Activated CD4-positive, alpha-beta memory T cell treated with anti-CD3 and anti-CD28 coated beads, Interleukin-2, amount 10 ng/mL, durations not matched to agents 7 days and 5 days (primary cell): ENCODE measurements around the gene GLT8D2. TPM values are rescaled to one million over a fixed set of nuclear protein-coding genes. Genes with fewer than 3 reads are reported as not detected.

Source experiments
- CTCF ChIA-PET: fragments of 350-600 bp; sonication (Branson Sonifier 250); formaldehyde crosslinking; loops from one replicate; lab custom pipeline; 2021; ENCODE audit warnings: antibody characterized with exemption, inconsistent platforms; lab: Charles Lee
- POLR2A ChIA-PET: fragments of 350-600 bp; sonication (Branson Sonifier 250); formaldehyde crosslinking; loops from one replicate; lab custom pipeline; 2021; ENCODE audit warnings: antibody characterized with exemption; lab: Charles Lee
- DNase-seq: peaks from one replicate; pipeline ENCODE4 v3.0.0-alpha.2; 2020
- H3K27ac Mint-ChIP-seq: one replicate; pipeline ENCODE4 v1.8.0; 2021; ENCODE audit warnings: mild to moderate bottlenecking, mixed read lengths
- H3K27me3 Mint-ChIP-seq: one replicate; pipeline ENCODE4 v1.8.0; 2021; ENCODE audit warnings: mixed read lengths
- H3K36me3 Mint-ChIP-seq: one replicate; pipeline ENCODE4 v1.8.0; 2021; ENCODE audit warnings: low read depth, mixed read lengths
- H3K4me1 Mint-ChIP-seq: one replicate; pipeline ENCODE4 v1.8.0; 2021; ENCODE audit warnings: mixed read lengths
- H3K4me3 Mint-ChIP-seq: one replicate; pipeline ENCODE4 v1.8.0; 2021; ENCODE audit warnings: mild to moderate bottlenecking, mixed read lengths
- H3K9me3 Mint-ChIP-seq: one replicate; pipeline ENCODE4 v1.8.0; 2021; ENCODE audit warnings: mixed read lengths
- total RNA-seq, 2 experiments: library from RNA; stranded (reverse); gene quantifications; one replicate each; pipeline ENCODE4 v1.2.3, GENCODE V29; 2021

The GLT8D2 gene
- total RNA-seq, 2 experiments from 2014 or later, result not detected

DNA sequence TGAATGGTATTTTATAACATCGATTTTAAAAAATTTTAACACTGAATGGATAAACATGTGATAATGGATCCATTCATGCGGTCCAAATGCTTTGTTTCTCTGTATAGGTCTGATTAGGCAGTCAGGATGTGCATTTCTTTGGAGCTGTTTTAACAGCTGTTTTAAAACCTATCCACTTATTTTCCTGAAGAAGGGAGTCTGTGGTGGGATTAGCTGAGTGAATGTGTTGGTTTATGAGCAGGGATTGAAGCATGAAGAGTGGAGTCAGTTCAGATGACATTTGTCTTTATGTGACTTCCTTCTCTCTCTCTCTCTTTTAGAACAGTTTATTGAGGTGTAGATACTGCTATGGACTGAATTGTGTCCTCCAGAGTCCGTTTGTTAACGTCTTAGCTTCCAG, 37.7 kb downstream of the GLT8D2 start:
- H3K9me3 Mint-ChIP-seq, result no peaks in the 10 kb centered on the region
- H3K27me3 Mint-ChIP-seq, result peaks cover 6% of the 10 kb centered on the region
- no peak for DNase-seq
- ChIA-PET POLR2A (no interaction called here), CTCF (no interaction called here)
- no peaks in the 10 kb centered on the region for H3K4me1 Mint-ChIP-seq
- H3K27ac Mint-ChIP-seq, result no peak overlapping the region
- no peak overlapping the region for H3K4me3 Mint-ChIP-seq
- H3K36me3 Mint-ChIP-seq, result no peaks in the 10 kb centered on the region

DNA sequence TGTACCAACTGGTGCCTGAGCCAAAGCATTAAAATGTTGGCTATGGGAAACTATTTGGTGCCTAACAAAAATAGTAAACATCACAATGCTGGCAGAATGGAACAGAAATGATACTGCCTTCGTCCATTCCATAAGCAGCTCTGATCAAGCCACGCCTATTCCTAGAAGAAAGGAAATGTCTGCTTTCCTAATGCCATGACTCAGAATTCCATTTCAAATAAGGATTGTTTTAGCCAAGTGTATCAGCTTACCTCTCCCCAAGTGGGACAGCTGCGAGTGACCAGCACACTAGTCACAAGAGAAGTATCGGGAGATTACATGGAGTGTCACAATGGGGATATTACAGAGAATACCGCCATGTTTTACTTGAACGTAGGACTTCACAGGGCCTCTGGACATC, 38.7 kb downstream of the GLT8D2 start:
- no peaks in the 10 kb centered on the region for H3K4me1 Mint-ChIP-seq
- no peaks in the 10 kb centered on the region for H3K36me3 Mint-ChIP-seq
- H3K27me3 Mint-ChIP-seq, result peaks cover 13% of the 10 kb centered on the region
- no peak overlapping the region for H3K27ac Mint-ChIP-seq
- H3K9me3 Mint-ChIP-seq, result no peaks in the 10 kb centered on the region
- no peak for DNase-seq
- POLR2A ChIA-PET, result no interaction called here
- CTCF ChIA-PET, result no interaction called here
- no peak overlapping the region for H3K4me3 Mint-ChIP-seq

DNA sequence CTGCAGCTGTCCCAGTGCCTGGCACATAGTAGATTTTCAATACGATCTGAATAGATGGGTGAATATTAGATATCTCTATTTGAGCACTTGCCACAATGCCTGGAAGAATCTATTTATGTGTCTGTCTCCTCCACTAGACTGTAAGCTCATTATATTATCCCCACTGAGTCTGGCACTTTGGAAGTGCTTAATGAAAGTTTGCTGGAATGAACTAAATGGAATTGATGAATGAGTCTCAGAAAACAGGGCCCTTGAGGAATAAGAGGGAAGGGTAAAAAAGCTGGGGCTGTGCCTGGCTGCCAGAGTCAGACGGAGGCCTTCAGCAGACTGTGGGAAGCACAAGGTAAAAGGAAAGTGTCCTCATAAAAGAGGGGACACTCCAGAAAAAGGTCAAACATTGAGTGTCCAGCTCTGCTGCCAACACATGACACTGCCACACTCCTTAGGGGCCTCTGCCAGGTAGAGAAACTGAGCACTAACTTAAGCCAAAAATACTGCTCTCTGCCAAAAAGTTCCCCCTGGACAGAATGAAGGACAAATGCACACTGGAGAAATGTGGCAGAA, 39.3 kb downstream of the GLT8D2 start:
- Mint-ChIP-seq H3K4me1 (no peaks in the 10 kb centered on the region), H3K27me3 (peaks cover 14% of the 10 kb centered on the region), H3K36me3 (no peaks in the 10 kb centered on the region), H3K27ac (no peak overlapping the region), H3K9me3 (no peaks in the 10 kb centered on the region), H3K4me3 (no peak overlapping the region)
- ChIA-PET CTCF (no interaction called here), POLR2A (no interaction called here)
- DNase-seq, result no peak

DNA sequence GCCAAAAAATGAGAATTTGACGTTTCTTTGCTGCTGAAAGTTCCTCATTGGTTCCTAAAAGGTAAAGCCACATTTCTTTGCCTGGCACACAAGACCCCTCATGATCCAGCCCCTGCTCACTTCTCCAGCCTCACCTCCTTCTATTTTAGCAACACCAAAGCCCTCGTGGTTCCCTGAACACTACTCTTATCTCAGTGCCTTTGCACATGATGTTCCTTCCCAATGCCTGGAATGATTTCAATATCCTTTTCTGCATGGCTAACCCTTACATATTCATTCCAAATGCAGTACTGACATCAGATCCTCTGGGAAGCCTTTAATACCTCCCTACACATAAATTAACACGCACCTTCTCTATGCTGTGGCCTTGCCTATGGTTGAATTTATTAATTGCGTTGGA, 39.9 kb downstream of the GLT8D2 start:
- no peaks in the 10 kb centered on the region for H3K36me3 Mint-ChIP-seq
- H3K27ac Mint-ChIP-seq, result no peak overlapping the region
- no peaks in the 10 kb centered on the region for H3K9me3 Mint-ChIP-seq
- H3K4me3 Mint-ChIP-seq, result no peak overlapping the region
- ChIA-PET POLR2A (no interaction called here), CTCF (no interaction called here)
- H3K4me1 Mint-ChIP-seq, result no peaks in the 10 kb centered on the region
- no peak for DNase-seq
- peaks cover 20% of the 10 kb centered on the region for H3K27me3 Mint-ChIP-seq

DNA sequence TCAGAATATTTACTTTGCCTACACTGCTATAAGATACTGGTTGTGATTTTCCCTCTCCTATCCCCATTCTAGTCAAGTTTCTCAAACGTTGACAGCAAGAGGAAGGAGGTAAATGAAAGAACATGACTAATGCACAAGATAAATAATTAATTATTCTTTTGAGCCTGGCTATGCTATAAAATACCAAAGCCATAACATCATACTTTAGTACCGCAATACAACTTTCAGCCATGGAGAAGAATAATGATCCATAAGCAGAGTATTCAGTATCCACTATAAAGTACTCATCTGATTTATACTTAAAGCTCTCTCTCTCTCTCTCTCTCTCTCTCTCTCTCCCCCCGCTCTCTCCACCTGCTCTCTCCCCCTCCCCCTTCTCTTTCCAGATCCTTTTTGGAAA, 43.1 kb downstream of the GLT8D2 start:
- Mint-ChIP-seq H3K36me3 (no peaks in the 10 kb centered on the region), H3K27me3 (peaks cover 36% of the 10 kb centered on the region), H3K4me1 (no peaks in the 10 kb centered on the region), H3K9me3 (no peaks in the 10 kb centered on the region), H3K4me3 (no peak overlapping the region), H3K27ac (no peak overlapping the region)
- ChIA-PET POLR2A (interaction anchor here (0.6 kb wide), 1 partner anchor 85 kb away, joined by 3 read pairs; no protein-coding TSS in a partner anchor), CTCF (no interaction called here)
- DNase-seq, result no peak

DNA sequence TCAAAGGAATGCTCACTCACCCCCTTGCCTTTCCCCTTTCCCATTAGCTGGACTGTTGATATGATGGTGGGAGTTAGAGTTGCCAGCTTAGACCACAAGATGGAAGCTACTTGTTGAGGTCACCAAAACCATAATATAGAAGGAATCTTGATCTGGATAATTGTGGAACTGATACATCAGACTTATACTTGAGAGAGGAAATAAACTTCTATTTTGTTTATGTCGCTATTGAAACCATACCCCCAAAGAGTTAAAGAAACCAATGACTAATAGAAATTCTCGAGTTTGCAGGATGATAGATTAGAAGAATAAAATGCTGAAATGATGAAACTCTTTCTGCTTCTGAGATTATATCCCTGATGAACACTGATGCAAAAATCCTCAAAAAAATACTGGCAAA, 46.4 kb downstream of the GLT8D2 start:
- ChIA-PET CTCF (no interaction called here), POLR2A (no interaction called here)
- no peak for DNase-seq
- Mint-ChIP-seq H3K36me3 (no peaks in the 10 kb centered on the region), H3K27me3 (peaks cover 51% of the 10 kb centered on the region), H3K4me3 (no peak overlapping the region), H3K27ac (no peak overlapping the region), H3K4me1 (no peaks in the 10 kb centered on the region), H3K9me3 (no peaks in the 10 kb centered on the region)

DNA sequence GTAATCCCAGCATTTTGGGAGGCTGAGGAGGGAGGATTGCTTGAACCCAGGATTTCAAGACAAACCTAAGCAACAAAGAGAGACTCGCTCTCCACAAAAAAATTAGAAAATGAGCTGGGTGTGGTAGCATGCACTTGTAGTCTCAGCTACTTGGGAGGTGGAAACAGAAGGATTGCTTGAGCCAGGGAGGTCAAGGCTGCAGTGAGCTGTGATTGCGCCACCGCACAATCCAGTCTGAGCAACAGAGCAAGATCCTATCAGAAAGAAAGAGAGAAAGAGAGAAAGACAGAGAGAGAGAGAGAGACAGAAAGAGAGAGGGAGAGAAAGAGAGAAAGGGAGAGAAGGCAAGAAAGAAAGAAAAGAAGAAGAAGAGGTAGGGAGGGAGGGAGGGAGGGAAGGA, 47.3 kb downstream of the GLT8D2 start:
- Mint-ChIP-seq H3K4me1 (no peaks in the 10 kb centered on the region), H3K27ac (no peak overlapping the region), H3K36me3 (no peaks in the 10 kb centered on the region), H3K9me3 (no peaks in the 10 kb centered on the region), H3K27me3 (peaks cover 51% of the 10 kb centered on the region), H3K4me3 (no peak overlapping the region)
- no peak for DNase-seq
- ChIA-PET POLR2A (no interaction called here), CTCF (no interaction called here)

DNA sequence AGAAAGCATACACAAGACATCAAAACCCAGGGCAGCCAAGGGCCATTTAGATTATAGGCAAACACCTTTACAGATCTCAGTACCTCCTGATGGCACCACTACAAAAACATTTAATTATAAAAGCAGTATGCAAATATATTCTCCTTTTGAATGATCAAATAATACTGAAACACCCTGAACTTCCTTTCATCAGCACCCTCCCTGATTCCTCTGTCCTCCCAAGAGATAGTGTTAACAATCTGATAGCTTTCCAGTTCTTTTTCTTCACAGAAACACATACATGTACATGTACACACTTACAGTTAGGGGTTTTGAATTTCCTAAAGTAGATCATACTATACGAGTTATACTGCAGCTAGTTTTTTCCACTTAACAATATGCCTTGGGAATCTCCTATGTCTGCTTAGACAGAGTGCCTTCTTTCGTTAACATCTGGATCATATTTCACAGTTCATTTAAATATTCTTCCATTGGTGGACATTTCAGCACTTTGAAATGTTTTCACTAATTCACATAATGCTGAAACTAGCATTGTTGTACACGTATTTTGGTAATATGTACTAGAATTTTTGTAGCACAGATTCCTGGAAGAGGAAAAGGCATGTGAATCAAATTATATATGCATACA, 49.1 kb downstream of the GLT8D2 start:
- Mint-ChIP-seq H3K27me3 (peaks cover 45% of the 10 kb centered on the region), H3K4me3 (no peak overlapping the region)
- CTCF ChIA-PET, result no interaction called here

DNA sequence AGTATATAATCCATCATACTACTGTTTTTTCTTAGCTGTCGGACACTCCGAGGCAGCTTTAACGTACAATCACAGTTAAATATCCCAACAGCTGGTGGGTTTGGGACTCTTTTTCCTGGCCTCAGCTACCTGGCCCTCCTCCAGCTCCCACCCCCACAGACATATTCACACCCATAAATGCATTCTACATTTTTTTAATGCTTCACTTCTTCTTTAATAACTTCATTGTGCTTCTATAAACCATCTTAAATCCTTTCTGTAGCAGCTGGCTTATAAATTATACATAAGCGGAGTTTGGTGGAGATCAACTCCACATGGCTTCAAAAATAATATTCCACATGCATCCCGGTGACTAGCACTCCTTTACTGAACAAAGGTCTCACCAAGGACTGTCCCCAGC, 51.0 kb downstream of the GLT8D2 start:
- no peak overlapping the region for H3K4me3 Mint-ChIP-seq
- no peak for DNase-seq
- no peaks in the 10 kb centered on the region for H3K9me3 Mint-ChIP-seq
- H3K4me1 Mint-ChIP-seq, result no peaks in the 10 kb centered on the region
- no peaks in the 10 kb centered on the region for H3K36me3 Mint-ChIP-seq
- POLR2A ChIA-PET, result no interaction called here
- H3K27me3 Mint-ChIP-seq, result peaks cover 43% of the 10 kb centered on the region
- CTCF ChIA-PET, result no interaction called here
- H3K27ac Mint-ChIP-seq, result no peak overlapping the region

More for the DNA sequence above, 49.1 kb downstream of the GLT8D2 start:
- POLR2A ChIA-PET, result no interaction called here
- Mint-ChIP-seq H3K4me1 (no peaks in the 10 kb centered on the region), H3K9me3 (no peaks in the 10 kb centered on the region), H3K36me3 (no peaks in the 10 kb centered on the region), H3K27ac (no peak overlapping the region)
- DNase-seq, result no peak

DNA sequence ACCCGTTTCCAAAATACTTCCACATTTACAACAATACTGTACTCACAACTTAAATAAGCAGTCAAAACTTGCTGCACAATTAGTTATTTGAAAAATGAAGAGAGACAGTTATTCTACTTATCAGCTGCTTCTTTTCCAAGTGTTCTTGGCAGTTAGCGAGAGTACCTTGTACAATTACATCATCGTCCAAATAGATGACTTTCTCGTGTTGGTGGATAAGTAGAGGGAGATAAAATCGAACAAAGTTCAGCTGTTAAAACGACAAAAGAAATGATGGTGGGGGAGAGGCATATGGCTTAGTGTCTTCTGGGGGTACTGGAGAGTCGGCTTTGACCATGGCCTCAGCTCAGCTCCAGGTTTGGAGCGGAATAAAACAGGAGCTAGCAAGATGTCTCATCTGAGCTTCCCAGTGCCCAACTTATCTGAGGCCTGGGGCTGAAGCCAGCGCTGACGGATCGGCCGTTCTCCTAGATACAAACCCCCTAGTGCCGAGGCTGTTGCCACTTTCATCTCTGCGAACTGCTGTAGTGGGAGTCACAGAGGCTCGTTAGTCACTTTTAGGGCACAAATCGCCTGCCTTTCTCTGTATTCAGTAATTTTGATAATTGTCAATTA, 52.6 kb downstream of the GLT8D2 start:
- no peak overlapping the region for H3K4me3 Mint-ChIP-seq
- ChIA-PET CTCF (interaction anchor here (1.1 kb wide), 1 partner anchor 112 kb away, joined by 3 read pairs; no protein-coding TSS in a partner anchor), POLR2A (no interaction called here)
- DNase-seq, result no peak
- H3K4me1 Mint-ChIP-seq, result no peaks in the 10 kb centered on the region
- H3K27me3 Mint-ChIP-seq, result peaks cover 33% of the 10 kb centered on the region
- H3K36me3 Mint-ChIP-seq, result no peaks in the 10 kb centered on the region
- no peaks in the 10 kb centered on the region for H3K9me3 Mint-ChIP-seq
- H3K27ac Mint-ChIP-seq, result no peak overlapping the region

DNA sequence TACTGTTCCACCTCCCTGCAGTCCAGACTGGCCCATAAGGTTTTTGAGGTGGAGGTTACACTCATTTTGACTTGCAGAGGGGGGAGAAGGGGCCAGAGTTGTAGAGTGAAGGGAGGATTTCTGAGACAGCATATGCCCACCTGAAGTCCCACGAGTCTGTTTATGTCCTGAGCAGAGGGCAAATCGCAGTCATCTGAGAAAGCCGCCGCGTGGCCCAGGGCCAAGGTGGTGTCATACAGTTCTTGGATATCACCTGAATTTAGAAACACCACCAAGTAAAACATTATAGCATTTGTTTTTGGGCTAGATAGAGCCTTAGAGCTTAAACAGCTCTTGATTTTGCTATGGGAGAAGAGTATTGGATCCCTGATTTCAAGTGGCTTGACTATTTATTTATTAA, 53.4 kb downstream of the GLT8D2 start:
- ChIA-PET POLR2A (no interaction called here), CTCF (interaction anchor here (1.1 to 1.5 kb wide), 3 partner anchors 30 to 112 kb away, joined by 3 to 4 read pairs (median 3); partner anchors contain the start of gene TDG)
- Mint-ChIP-seq H3K4me1 (no peaks in the 10 kb centered on the region), H3K4me3 (no peak overlapping the region), H3K9me3 (no peaks in the 10 kb centered on the region), H3K27me3 (peaks cover 33% of the 10 kb centered on the region), H3K27ac (no peak overlapping the region), H3K36me3 (no peaks in the 10 kb centered on the region)
- no peak for DNase-seq

DNA sequence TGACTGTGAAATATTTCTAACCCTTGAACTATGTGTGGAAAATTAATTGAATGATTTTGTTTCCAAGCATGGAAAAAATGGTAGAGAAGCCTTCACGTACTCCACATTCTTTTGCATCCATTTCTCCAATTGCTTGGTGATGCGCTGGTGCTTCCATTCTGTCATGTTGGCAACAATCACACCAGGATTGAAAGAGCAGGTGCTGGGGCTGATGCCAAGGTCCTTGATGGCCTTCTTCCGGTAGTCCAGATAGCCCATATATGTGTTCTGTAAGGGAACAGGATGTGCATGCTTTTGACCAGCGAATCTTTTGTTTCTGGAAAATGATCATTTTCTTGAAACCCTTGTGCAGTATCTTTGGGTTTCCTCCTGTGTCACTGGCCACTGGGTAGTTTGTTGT, 55.8 kb downstream of the GLT8D2 start:
- H3K27ac Mint-ChIP-seq, result no peak overlapping the region
- H3K36me3 Mint-ChIP-seq, result no peaks in the 10 kb centered on the region
- no peaks in the 10 kb centered on the region for H3K9me3 Mint-ChIP-seq
- no peak for DNase-seq
- H3K4me3 Mint-ChIP-seq, result no peak overlapping the region
- peaks cover 20% of the 10 kb centered on the region for H3K27me3 Mint-ChIP-seq
- POLR2A ChIA-PET, result no interaction called here
- CTCF ChIA-PET, result no interaction called here
- no peaks in the 10 kb centered on the region for H3K4me1 Mint-ChIP-seq

DNA sequence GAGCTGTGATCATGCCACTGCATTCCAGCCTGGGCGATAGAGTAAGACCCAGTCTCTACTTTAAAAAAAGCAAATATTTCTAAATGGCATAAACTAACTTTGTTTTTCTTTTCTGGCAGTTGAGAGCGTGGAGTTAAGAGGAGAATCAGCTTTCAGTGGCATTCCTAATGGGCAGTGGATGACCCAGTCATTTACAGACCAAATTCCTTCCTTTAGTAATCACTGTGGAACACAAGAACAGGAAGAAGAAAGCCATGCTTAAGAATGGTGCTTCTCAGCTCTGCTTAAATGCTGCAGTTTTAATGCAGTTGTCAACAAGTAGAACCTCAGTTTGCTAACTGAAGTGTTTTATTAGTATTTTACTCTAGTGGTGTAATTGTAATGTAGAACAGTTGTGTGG, 63.2 kb downstream of the GLT8D2 start:
- Mint-ChIP-seq H3K9me3 (no peaks in the 10 kb centered on the region), H3K4me3 (no peak overlapping the region)
- CTCF ChIA-PET, result no interaction called here

More for the DNA sequence above, 63.2 kb downstream of the GLT8D2 start:
- POLR2A ChIA-PET, result no interaction called here
- DNase-seq, result no peak
- no peaks in the 10 kb centered on the region for H3K4me1 Mint-ChIP-seq
- H3K27ac Mint-ChIP-seq, result no peak overlapping the region
- H3K27me3 Mint-ChIP-seq, result no peaks in the 10 kb centered on the region
- H3K36me3 Mint-ChIP-seq, result peaks cover 27% of the 10 kb centered on the region
